Bronchial epithelial cell (primary cell): ENCODE results near the gene SHH. TPM values are rescaled to one million over a fixed set of nuclear protein-coding genes. Genes with fewer than 3 reads are reported as not detected.
"Not testable (repeated sequence)": the region's sequence is repeated elsewhere in the genome, so short reads cannot be mapped to it uniquely, and the experiment has no call there.

ENCODE experiments used
- DNase-seq: peaks from one replicate; pipeline ENCODE4 v3.0.0-alpha.2; 2010; ENCODE audit warnings: low read depth
- FAIRE-seq: peaks from 2 replicates; lab custom pipeline; 2011; peaks lifted over from hg19 to GRCh38; lab: Jason Lieb, UNC
- H3K27me3 ChIP-seq: 2 replicates; pipeline ENCODE4 v1.5.1; 2011; ENCODE audit warnings: low read length; ENCODE audit not compliant: control insufficient read depth, insufficient read depth
- H3K36me3 ChIP-seq: 2 replicates; pipeline ENCODE4 v1.5.1; 2011; ENCODE audit warnings: low read length; ENCODE audit not compliant: control insufficient read depth, insufficient read depth
- H3K4me3 ChIP-seq: 2 replicates; pipeline ENCODE4 v1.5.1; 2011; ENCODE audit warnings: mild to moderate bottlenecking, low read depth, low read length, control low read depth
- CTCF ChIP-seq: IDR thresholded peaks from 2 replicates; pipeline ENCODE4 v1.5.1; 2011; ENCODE audit warnings: mild to moderate bottlenecking, moderate library complexity, low read length, control low read depth, inconsistent platforms; ENCODE audit not compliant: insufficient read depth, severe bottlenecking
- total RNA-seq: library from RNA; depleted of rRNA; stranded (reverse); fragments of >200 nt; gene quantifications from 2 replicates; pipeline ENCODE4 v1.2.1, GENCODE V29; 2014

SHH gene
- total RNA-seq, 1 donor from 2014 or later = not detected

- no peak for DNase-seq
- H3K4me3 ChIP-seq = no peak overlapping the region
- H3K27me3 ChIP-seq = no peaks in the 10 kb centered on the region
- TF ChIP-seq CTCF = no peak
- no peak for FAIRE-seq
- H3K36me3 ChIP-seq = no peaks in the 10 kb centered on the region
These were observed 8.5 kb upstream of the SHH start for GRCh38 chr7:155820788-155821187.

- DNase-seq (no peak), FAIRE-seq (no peak)
- TF ChIP-seq CTCF = no peak
- Histone ChIP-seq H3K4me3 (no peak overlapping the region), H3K36me3 (no peaks in the 10 kb centered on the region), H3K27me3 (no peaks in the 10 kb centered on the region)
These were observed 8.0 kb upstream of the SHH start for GRCh38 chr7:155820246-155820645.

GRCh38 chr7:155819186-155819585 is 6.9 kb upstream of the SHH start:
- no peak for FAIRE-seq
- TF ChIP-seq CTCF = no peak

GRCh38 chr7:155818820-155819168 is 6.5 kb upstream of the SHH start:
- no peaks in the 10 kb centered on the region for H3K27me3 ChIP-seq
- H3K4me3 ChIP-seq = no peak overlapping the region
- no peak for FAIRE-seq
- H3K36me3 ChIP-seq = no peaks in the 10 kb centered on the region
- no peak for TF ChIP-seq CTCF
- DNase-seq = no peak

More at GRCh38 chr7:155819186-155819585, 6.9 kb upstream of the SHH start:
- no peak for DNase-seq
- H3K36me3 ChIP-seq = no peaks in the 10 kb centered on the region
- no peaks in the 10 kb centered on the region for H3K27me3 ChIP-seq
- H3K4me3 ChIP-seq = no peak overlapping the region

GRCh38 chr7:155818154-155818819 is 6.0 kb upstream of the SHH start:
- Histone ChIP-seq H3K27me3 (no peaks in the 10 kb centered on the region), H3K36me3 (no peaks in the 10 kb centered on the region), H3K4me3 (no peak overlapping the region)
- TF ChIP-seq CTCF = no peak
- no peak for DNase-seq
- no peak for FAIRE-seq

GRCh38 chr7:155817515-155817914 is 5.3 kb upstream of the SHH start:
- H3K36me3 ChIP-seq, H3K27me3 ChIP-seq, FAIRE-seq, DNase-seq, H3K4me3 ChIP-seq: not testable (repeated sequence)
